Adrenal gland (tissue), 5 donors: ENCODE measurements around the gene STAP2.

Experiments
- CTCF ChIP-seq, 6 experiments: fragments of 450-650 bp in 4 of 6; fragments of 200-600 bp in 2 of 6; sonication (generic) in 1 of 6; IDR thresholded peaks; 1 replicate in 5 of 6; 2 replicates in 1 of 6; pipeline versions ENCODE4 v1.5.1 to v1.8.0; 2016 to 2021; ENCODE audit warnings: antibody characterized with exemption in 6 of 6, mild to moderate bottlenecking in 2 of 6, moderate library complexity in 1 of 6
- POLR2A ChIP-seq, 2 donors: fragments of 450-650 bp; IDR thresholded peaks; one replicate each; pipeline ENCODE4 v1.6.1; 2017; ENCODE audit warnings: antibody characterized with exemption in 2 of 2, mild to moderate bottlenecking in 2 of 2, moderate library complexity in 1 of 2
- donor health status: DM: no; HTN: no; CAD: no.

GRCh38 chr19:4361152-4362046 lies 22.8 kb upstream of the STAP2 start:
- no peak for TF ChIP-seq CTCF (IDR thresholded peaks at IDR 0.05)
- no peak for TF ChIP-seq POLR2A (IDR thresholded peaks at IDR 0.05)
